HUES48 (cell line): ENCODE measurements around the gene ART4.

Experiments used
- H3K27ac ChIP-seq: one replicate; pipeline ENCODE4 v1.7.0; 2013; ENCODE audit warnings: low read depth, low read length, inconsistent platforms
- H3K27me3 ChIP-seq: 2 replicates; pipeline ENCODE4 v1.6.1; 2013; ENCODE audit warnings: mild to moderate bottlenecking, low read length; ENCODE audit not compliant: control insufficient read depth, insufficient read depth
- H3K36me3 ChIP-seq: 2 replicates; pipeline ENCODE4 v1.6.1; 2013; ENCODE audit warnings: low read length; ENCODE audit not compliant: control insufficient read depth, insufficient read depth
- H3K4me1 ChIP-seq: 2 replicates; pipeline ENCODE4 v1.6.1; 2013; ENCODE audit warnings: mild to moderate bottlenecking, low read length; ENCODE audit not compliant: control insufficient read depth, insufficient read depth
- H3K4me3 ChIP-seq: 2 replicates; pipeline ENCODE4 v1.5.1; 2013; ENCODE audit warnings: mild to moderate bottlenecking, low read depth, low read length
- H3K9ac ChIP-seq: 2 replicates; pipeline ENCODE4 v1.6.1; 2013; ENCODE audit warnings: mild to moderate bottlenecking, low read depth, low read length, moderate library complexity
- H3K9me3 ChIP-seq: 2 replicates; pipeline ENCODE4 v1.6.1; 2013; ENCODE audit warnings: low read length; ENCODE audit not compliant: control insufficient read depth, insufficient read depth

The ART4 gene

DNA sequence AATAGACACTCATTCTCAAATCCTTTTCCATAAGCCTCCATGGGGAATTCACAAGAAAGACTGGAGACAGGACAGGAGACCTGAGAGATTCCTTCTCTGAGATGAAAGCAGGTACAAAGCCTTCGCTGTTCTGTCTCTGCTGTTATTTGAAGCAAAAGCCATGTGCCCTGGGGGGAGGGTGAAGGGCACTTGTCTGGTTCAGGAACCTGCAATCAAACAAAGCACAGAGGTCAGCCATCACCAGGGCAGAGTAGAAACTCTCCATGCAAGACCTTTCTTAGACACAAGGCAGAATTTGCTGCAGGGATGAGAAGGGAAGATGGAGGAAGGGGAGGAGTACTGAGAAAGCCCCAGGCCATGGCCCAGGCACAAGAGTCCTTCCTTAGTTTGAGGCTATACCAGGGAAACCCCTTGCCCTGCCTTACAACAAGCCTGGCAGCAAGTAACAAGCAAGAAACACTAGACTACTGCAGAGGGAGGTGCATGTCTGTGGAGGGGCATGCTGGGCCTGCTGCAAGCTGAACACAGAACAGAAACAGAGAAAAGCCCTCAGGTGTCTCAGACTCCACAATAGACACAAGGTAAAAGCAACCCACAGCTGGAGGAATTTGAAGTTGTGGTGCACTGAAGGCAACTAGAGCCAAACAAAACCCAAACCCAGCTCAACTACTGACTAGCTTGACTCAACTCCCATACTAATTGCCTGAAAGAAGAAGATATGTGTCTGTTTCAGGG lies 7.8 kb upstream of the ART4 start:
- H3K4me1 ChIP-seq, result peaks cover 11% of the 10 kb centered on the region

DNA sequence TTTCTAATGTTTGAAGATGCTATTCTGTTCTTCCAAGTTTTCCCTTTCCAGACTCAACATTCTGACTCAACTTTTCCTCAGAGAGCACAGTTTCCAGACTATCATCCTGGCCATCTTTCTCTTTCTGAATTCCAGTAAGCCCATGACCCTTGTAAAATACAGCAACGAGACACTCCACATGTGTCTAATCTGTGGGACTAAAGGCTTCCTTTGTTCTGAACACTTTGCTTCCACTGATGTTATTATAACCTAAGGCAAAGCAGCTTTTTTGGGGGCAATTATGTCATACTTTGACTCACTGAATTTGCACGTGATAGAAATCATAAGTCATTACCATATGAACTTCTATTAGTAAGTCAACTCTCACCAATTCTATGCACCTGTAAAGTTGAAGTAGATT lies 6.3 kb upstream of the ART4 start:
- H3K9ac ChIP-seq, result no peak overlapping the region

More for the DNA sequence above, 7.8 kb upstream of the ART4 start:
- Histone ChIP-seq H3K9ac (no peak overlapping the region), H3K36me3 (no peaks in the 10 kb centered on the region), H3K9me3 (no peaks in the 10 kb centered on the region), H3K27ac (no peak overlapping the region), H3K4me3 (no peak overlapping the region), H3K27me3 (no peaks in the 10 kb centered on the region)

DNA sequence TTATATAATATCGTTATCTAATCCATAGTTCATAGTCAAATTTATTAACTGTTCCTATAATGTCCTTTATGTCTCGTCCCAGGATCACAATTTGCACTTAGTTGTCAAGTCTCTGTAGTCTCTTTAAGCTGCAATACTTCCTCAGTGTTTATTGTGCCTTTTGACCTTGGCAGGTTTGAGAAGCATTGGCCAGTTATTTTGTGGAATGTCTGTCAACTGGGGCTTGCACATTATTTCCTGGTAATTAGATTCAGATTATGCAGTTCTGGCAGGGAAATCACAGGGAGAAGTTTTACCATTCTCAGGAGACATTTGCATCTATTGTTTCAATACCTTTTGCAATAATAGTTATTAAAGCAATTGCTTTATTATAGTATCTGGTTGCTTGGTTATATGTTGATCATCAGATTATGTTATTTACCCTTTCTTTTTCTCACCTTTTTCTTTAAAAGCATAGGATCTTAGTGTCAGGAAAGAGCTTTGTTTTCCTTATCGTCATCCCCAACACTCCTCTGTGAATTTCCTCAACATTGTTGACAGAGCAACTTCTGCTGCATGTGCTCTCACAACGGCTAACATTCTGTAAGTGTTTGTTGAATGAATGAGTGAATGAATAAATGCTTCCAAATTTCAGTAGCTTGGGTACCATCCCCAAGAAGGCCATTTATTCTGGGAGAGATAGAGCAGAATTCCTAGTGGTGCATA lies 3.7 kb upstream of the ART4 start:
- Histone ChIP-seq H3K9ac (no peak overlapping the region), H3K4me1 (no peaks in the 10 kb centered on the region), H3K4me3 (no peak overlapping the region), H3K9me3 (no peaks in the 10 kb centered on the region), H3K27ac (no peak overlapping the region), H3K27me3 (no peaks in the 10 kb centered on the region), H3K36me3 (no peaks in the 10 kb centered on the region)

More for the DNA sequence above, 6.3 kb upstream of the ART4 start:
- H3K4me1 ChIP-seq, result peaks cover 11% of the 10 kb centered on the region
- no peaks in the 10 kb centered on the region for H3K27me3 ChIP-seq
- no peaks in the 10 kb centered on the region for H3K36me3 ChIP-seq
- H3K4me3 ChIP-seq, result no peak overlapping the region
- H3K9me3 ChIP-seq, result no peaks in the 10 kb centered on the region
- no peak overlapping the region for H3K27ac ChIP-seq

DNA sequence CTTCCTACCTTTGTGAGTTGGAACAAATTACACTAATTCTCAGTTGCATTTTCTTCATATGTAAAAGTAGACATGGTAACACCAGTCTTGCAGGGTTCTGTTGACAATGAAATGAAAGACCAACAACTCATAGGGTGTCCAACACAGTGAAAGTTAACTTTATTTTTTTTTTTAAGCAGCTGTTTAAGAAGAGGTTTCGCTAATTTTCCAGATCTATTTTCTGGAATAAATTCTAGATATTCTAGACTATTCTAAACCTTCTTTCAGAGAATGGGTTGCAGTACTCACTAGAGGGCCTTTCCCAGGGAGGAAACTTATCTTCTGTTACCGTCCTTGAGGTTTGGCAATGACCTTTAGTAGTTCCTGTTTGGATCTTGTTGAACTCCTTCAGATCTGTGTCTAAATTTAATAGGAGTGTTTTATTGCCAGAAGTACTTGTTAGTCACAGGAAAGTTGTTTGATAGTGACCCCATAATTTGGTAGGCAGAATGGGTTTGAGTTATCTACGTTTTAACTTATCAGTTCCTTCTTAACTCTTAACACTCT lies 2.8 kb upstream of the ART4 start:
- Histone ChIP-seq H3K27me3 (no peaks in the 10 kb centered on the region), H3K9me3 (no peaks in the 10 kb centered on the region), H3K27ac (no peak overlapping the region), H3K4me1 (no peaks in the 10 kb centered on the region; the same call in 1 of the 2 replicates), H3K9ac (no peak overlapping the region), H3K4me3 (no peak overlapping the region), H3K36me3 (no peaks in the 10 kb centered on the region)

DNA sequence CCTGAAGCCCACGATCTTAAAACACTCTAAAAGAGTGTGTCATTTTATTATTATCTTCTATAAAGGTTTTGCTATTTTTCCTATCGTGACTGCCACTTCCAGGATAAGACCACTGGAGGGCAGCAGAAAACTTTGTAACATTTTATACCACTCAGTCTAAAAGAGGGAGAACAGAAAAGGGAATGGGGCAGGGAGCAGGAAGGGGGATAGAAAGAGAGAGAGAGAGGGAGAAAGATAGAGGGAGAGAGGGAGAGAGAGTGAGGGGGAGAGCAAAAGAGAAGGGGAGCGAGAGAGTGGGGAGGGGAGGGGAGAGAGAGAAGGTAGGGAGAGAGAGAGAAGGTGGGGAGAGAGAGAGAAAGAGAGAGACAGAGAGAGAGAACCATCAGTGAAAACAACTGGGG lies 2.0 kb upstream of the ART4 start:
- no peak overlapping the region for H3K27ac ChIP-seq
- H3K27me3 ChIP-seq, result no peaks in the 10 kb centered on the region
- no peak overlapping the region for H3K9ac ChIP-seq
- no peaks in the 10 kb centered on the region; the same call in 1 of the 2 replicates for H3K4me1 ChIP-seq
- no peaks in the 10 kb centered on the region for H3K36me3 ChIP-seq
- H3K4me3 ChIP-seq, result no peak overlapping the region
- no peaks in the 10 kb centered on the region for H3K9me3 ChIP-seq

DNA sequence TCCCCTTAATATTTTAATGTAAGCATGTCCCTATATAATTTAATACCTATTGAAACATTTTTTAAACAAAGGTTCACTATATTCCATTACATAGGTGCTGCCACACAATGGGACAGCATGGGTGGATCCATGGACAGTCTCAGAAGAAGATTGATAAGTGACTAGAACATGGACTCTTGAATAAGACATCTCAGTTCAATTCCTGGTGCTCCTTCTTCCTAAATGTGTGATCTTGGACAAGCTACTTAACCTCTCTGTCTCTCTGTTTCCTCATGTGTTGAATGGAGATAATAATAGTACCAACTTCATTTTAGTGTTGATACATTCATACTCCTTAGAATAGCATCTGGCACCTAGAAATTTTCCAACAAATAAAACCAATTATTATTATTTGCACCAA lies 1.1 kb upstream of the ART4 start:
- Histone ChIP-seq H3K4me1 (no peaks in the 10 kb centered on the region; the same call in 1 of the 2 replicates), H3K36me3 (no peaks in the 10 kb centered on the region), H3K4me3 (no peak overlapping the region), H3K9ac (no peak overlapping the region), H3K27me3 (no peaks in the 10 kb centered on the region), H3K9me3 (0 out of 2 replicates have a peak, but pooled peaks cover under 1% of the 10 kb centered on the region), H3K27ac (no peak overlapping the region)

DNA sequence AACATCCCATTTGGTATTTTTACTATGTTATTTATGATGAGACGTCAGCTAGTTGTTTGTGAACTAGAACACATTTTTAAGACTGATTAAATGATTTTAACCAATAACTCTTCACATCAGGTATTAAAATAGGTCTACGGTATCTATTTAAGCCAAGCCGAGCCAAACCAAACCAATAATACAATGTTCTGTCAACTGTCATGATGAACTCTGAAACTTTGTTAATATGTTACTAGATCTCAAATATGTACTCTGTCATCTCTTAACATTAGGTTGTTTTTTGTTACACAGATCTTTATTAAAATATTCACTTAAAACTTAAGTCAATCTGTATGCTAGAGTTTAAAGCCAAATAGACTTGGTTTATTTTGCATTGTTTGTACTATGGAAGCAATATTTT lies 1.0 kb downstream of the ART4 start:
- peaks cover 6% of the 10 kb centered on the region for H3K4me1 ChIP-seq
- no peaks in the 10 kb centered on the region for H3K27me3 ChIP-seq
- no peak overlapping the region for H3K27ac ChIP-seq
- H3K36me3 ChIP-seq, result no peaks in the 10 kb centered on the region
- H3K4me3 ChIP-seq, result no peak overlapping the region
- H3K9ac ChIP-seq, result no peak overlapping the region
- 0 out of 2 replicates have a peak, but pooled peaks cover 3% of the 10 kb centered on the region for H3K9me3 ChIP-seq

DNA sequence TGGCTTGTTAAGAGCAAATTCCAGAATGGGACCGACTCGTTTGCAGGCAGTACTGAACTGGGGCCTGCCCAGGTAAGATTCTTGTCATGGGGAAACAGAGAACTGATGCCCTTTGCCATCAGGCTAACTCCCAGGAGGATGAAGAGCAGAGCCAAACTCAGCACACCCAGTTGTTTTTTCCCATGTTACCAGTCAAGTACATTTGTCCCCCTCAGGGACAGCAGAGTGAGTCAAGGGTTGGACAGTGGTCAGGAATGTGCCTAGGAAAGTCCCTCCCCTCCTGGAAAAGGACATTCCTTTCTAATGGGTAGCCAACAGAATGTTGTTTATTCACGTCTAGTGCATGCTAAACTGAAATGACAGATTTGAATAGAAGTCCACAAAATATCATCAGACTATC lies 1.6 kb downstream of the ART4 start:
- Histone ChIP-seq H3K9ac (no peak overlapping the region), H3K27me3 (no peaks in the 10 kb centered on the region), H3K4me1 (peaks cover 6% of the 10 kb centered on the region), H3K36me3 (no peaks in the 10 kb centered on the region), H3K9me3 (0 out of 2 replicates have a peak, but pooled peaks cover 3% of the 10 kb centered on the region), H3K4me3 (no peak overlapping the region), H3K27ac (no peak overlapping the region)

DNA sequence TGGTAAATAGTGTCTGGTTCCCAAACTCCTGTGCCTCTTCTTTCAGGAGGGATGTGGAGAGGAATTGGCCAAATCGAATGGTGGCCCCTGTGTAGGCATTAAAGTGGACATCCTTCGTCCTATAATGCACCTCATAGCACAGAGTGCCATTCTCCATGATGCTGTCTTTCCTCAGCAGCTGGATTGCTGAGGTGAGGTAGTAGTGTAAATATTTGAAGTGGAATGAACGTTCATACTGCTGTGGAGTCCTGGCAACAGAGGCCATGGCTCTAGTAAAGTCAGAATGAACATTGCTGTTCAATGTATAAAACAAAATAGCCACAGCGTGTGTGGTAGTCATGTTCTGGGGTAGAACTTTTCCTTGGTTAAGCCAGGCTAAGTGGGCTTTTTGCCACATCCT lies 2.7 kb downstream of the ART4 start:
- H3K4me3 ChIP-seq, result no peak overlapping the region

DNA sequence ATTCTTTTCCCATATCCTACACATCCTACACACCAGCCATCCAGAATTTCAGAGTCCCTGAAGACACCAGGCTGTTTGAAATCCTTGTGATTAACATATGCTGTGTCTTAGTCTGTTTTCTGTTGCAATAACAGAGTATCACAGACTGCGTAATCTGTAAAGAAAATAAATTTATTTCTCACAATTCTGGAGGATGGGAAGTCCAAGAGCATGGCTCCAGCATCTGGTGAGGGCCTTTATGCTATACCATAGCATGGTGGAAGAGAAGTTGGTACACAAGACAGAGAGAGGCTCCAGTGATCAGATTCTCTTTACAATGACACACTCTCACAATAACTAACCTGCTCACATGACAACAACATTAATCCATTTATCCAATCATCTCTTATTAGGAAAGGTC lies 4.1 kb downstream of the ART4 start:
- Histone ChIP-seq H3K27me3 (no peaks in the 10 kb centered on the region), H3K4me1 (peaks cover 6% of the 10 kb centered on the region), H3K9me3 (0 out of 2 replicates have a peak, but pooled peaks cover 3% of the 10 kb centered on the region), H3K9ac (no peak overlapping the region), H3K27ac (no peak overlapping the region), H3K4me3 (no peak overlapping the region), H3K36me3 (no peaks in the 10 kb centered on the region)

More for the DNA sequence above, 2.7 kb downstream of the ART4 start:
- no peak overlapping the region for H3K27ac ChIP-seq
- H3K36me3 ChIP-seq, result no peaks in the 10 kb centered on the region
- H3K4me1 ChIP-seq, result peaks cover 6% of the 10 kb centered on the region
- no peak overlapping the region for H3K9ac ChIP-seq
- no peaks in the 10 kb centered on the region for H3K27me3 ChIP-seq
- 0 out of 2 replicates have a peak, but pooled peaks cover 3% of the 10 kb centered on the region for H3K9me3 ChIP-seq
